Fibroblast of skin of scalp (primary cell): ENCODE data around the gene ZNF578. TPM values are rescaled to one million over a fixed set of nuclear protein-coding genes. Genes with fewer than 3 reads are reported as not detected.
"Not testable (repeated sequence)": the region's sequence is repeated elsewhere in the genome, so short reads cannot be mapped to it uniquely, and the experiment has no call there.

Source experiments
- DNase-seq: peaks from one replicate; pipeline ENCODE4 v3.0.0-alpha.2; 2013
- polyA plus RNA-seq, 2 experiments: library from polyadenylated mRNA; unstranded; fragments of 120-200 nt; gene quantifications; one replicate each; pipeline ENCODE4 v1.2.1, GENCODE V29; 2013; ENCODE audit not compliant: insufficient read length in 2 of 2

The ZNF578 gene
- polyA plus RNA-seq (2013, experiment 1 of 2; ENCODE audit: insufficient read length) = 0.99 TPM
- polyA plus RNA-seq (2013, experiment 2 of 2; ENCODE audit: insufficient read length) = 0.69 TPM

GRCh38 chr19:52453324-52454094 lies at the start of gene ZNF578:
Gene ZNF578 (plus strand): TSS chr19:52453553. CDS start chr19:52501846, 48,293 bp downstream.
- DNase-seq = peak; percentile 89

GRCh38 chr19:52410276-52410675 lies 43.1 kb upstream of the ZNF578 start:
- DNase-seq = no peak

GRCh38 chr19:52415711-52416110 lies 37.6 kb upstream of the ZNF578 start:
- no peak for DNase-seq

GRCh38 chr19:52428937-52429336 lies 24.4 kb upstream of the ZNF578 start, which contains the start of gene ZNF534:
Gene ZNF534 (plus strand): TSS chr19:52429148. CDS start chr19:52431475, 2,327 bp downstream.
- no peak for DNase-seq

- no peak for DNase-seq
Measured at GRCh38 chr19:52442179-52442578, 11.2 kb upstream of the ZNF578 start.

- DNase-seq = no peak
Measured at GRCh38 chr19:52444506-52444905, 8.8 kb upstream of the ZNF578 start.

GRCh38 chr19:52451241-52451640 lies 2.1 kb upstream of the ZNF578 start:
- DNase-seq = no peak

- DNase-seq = no peak
Measured at GRCh38 chr19:52464798-52465470, 11.6 kb downstream of the ZNF578 start.

- no peak for DNase-seq
Measured at GRCh38 chr19:52473655-52474350, 20.4 kb downstream of the ZNF578 start.

- no peak for DNase-seq
Measured at GRCh38 chr19:52474351-52475127, 21.2 kb downstream of the ZNF578 start.

GRCh38 chr19:52484111-52484743 lies 30.9 kb downstream of the ZNF578 start:
- DNase-seq = not testable (repeated sequence)

GRCh38 chr19:52485064-52485463 lies 31.7 kb downstream of the ZNF578 start:
- DNase-seq = not testable (repeated sequence)

GRCh38 chr19:52485561-52486240 lies 32.3 kb downstream of the ZNF578 start:
- DNase-seq = not testable (repeated sequence)

GRCh38 chr19:52492201-52492993 lies 39.0 kb downstream of the ZNF578 start:
- DNase-seq = no peak

- no peak for DNase-seq
Measured at GRCh38 chr19:52492994-52493470, 39.7 kb downstream of the ZNF578 start.

GRCh38 chr19:52494518-52494917 lies 41.2 kb downstream of the ZNF578 start:
- DNase-seq = no peak

GRCh38 chr19:52498571-52498970 lies 45.2 kb downstream of the ZNF578 start:
- DNase-seq = no peak

- DNase-seq = not testable (repeated sequence)
Measured at GRCh38 chr19:52500474-52500873, 47.1 kb downstream of the ZNF578 start.

- not testable (repeated sequence) for DNase-seq
Measured at GRCh38 chr19:52500991-52501390, 47.6 kb downstream of the ZNF578 start.

GRCh38 chr19:52507266-52507665 lies 53.9 kb downstream of the ZNF578 start:
- no peak for DNase-seq
